Measurements from ENCODE around the gene DHRSX.

- no peak for TF ChIP-seq CTCF (IDR thresholded peaks at IDR 0.05)
- no peak for TF ChIP-seq POLR2A (IDR thresholded peaks at IDR 0.05)
These were observed 323.2 kb downstream of the DHRSX start for GRCh38 chrX:2177541-2177940.

Measured in testis (tissue), 2 donors.